Caco-2 (cell line): Measurements from ENCODE around the gene ADGRB3. TPM values are rescaled to one million over a fixed set of nuclear protein-coding genes. Genes with fewer than 3 reads are reported as not detected.

Source experiments
- BruUV-seq: library from RNA; stranded (reverse); fragments of 400-500 nt; replicated peaks from 2 replicates; lab custom pipeline; 2021; lab: Mats Ljungman, UMichigan
- CTCF ChIA-PET: fragments of 300-600 bp; sonication (Branson Sonifier 250); formaldehyde crosslinking; loops from one replicate; lab custom pipeline; 2022; ENCODE audit warnings: antibody characterized with exemption; lab: Charles Lee
- POLR2A ChIA-PET: fragments of 300-600 bp; sonication (Branson Sonifier 250); formaldehyde crosslinking; loops from one replicate; lab custom pipeline; 2022; ENCODE audit warnings: antibody characterized with exemption; lab: Charles Lee
- DNase-seq, 2 experiments: peaks; one replicate each; pipeline versions ENCODE4 v3.0.0 to v3.0.0-alpha.2; 2020 to 2022
- H3K27me3 ChIP-seq: replicated peaks from 2 replicates; pipeline ENCODE4 v1.6.0; 2011; ENCODE audit warnings: low read length; ENCODE audit not compliant: control insufficient read depth, insufficient read depth
- H3K36me3 ChIP-seq: 2 replicates; pipeline ENCODE4 v1.5.1; 2011; ENCODE audit warnings: low read length; ENCODE audit not compliant: control insufficient read depth, insufficient read depth
- H3K4me1 ChIP-seq: fragments of 250-450 bp; sonication (Bioruptor Pico); 2 replicates; pipeline ENCODE4 v1.5.1; 2020; ENCODE audit warnings: mild to moderate bottlenecking
- H3K4me3 ChIP-seq: 2 replicates; pipeline ENCODE4 v1.5.1; 2011; ENCODE audit warnings: low read depth, mild to moderate bottlenecking, control low read depth, low read length
- H3K9me3 ChIP-seq: fragments of 250-450 bp; sonication (Bioruptor Pico); 2 replicates; pipeline ENCODE4 v1.5.1; 2020; ENCODE audit warnings: mild to moderate bottlenecking, moderate library complexity
- H3K27ac Mint-ChIP-seq: one replicate; pipeline ENCODE4 v1.8.0; 2022; ENCODE audit warnings: mixed read lengths; ENCODE audit not compliant: unreplicated experiment
- H3K27me3 Mint-ChIP-seq: one replicate; pipeline ENCODE4 v1.8.0; 2022; ENCODE audit warnings: mixed read lengths; ENCODE audit not compliant: insufficient read depth, unreplicated experiment
- H3K36me3 Mint-ChIP-seq: one replicate; pipeline ENCODE4 v1.8.0; 2022; ENCODE audit warnings: mild to moderate bottlenecking, mixed read lengths; ENCODE audit not compliant: insufficient read depth, unreplicated experiment
- H3K4me1 Mint-ChIP-seq: one replicate; pipeline ENCODE4 v1.8.0; 2022; ENCODE audit warnings: low read depth, mixed read lengths; ENCODE audit not compliant: unreplicated experiment
- H3K4me3 Mint-ChIP-seq: one replicate; pipeline ENCODE4 v1.8.0; 2022; ENCODE audit warnings: mild to moderate bottlenecking, moderate library complexity, mixed read lengths; ENCODE audit not compliant: unreplicated experiment
- H3K9me3 Mint-ChIP-seq: one replicate; pipeline ENCODE4 v1.8.0; 2022; ENCODE audit warnings: mixed read lengths; ENCODE audit not compliant: unreplicated experiment
- intact Hi-C: fragments of 100-400 bp; cut with micrococcal nuclease; formaldehyde crosslinking; loops from one replicate; pipeline ENCODE4 v1.10.0; 2022; ENCODE audit not compliant: unreplicated experiment
- total RNA-seq: library from RNA; stranded (reverse); gene quantifications from 2 replicates; pipeline ENCODE4 v1.2.3, GENCODE V29; 2022
- TF ChIP-seq, protein P1 (sequence below), 2 experiments: fragments of 200-600 bp in 1 of 2; IDR thresholded peaks; 1 replicate in 1 of 2; 2 replicates in 1 of 2; pipeline versions ENCODE4 v1.5.1 to v1.8.0; 2011 to 2022; ENCODE audit warnings: antibody characterized with exemption in 1 of 2, control low read depth in 1 of 2, inconsistent platforms in 1 of 2, low read depth in 1 of 2, low read length in 1 of 2, mild to moderate bottlenecking in 1 of 2, moderate library complexity in 1 of 2; ENCODE audit not compliant: insufficient read depth in 1 of 2, severe bottlenecking in 1 of 2, unreplicated experiment in 1 of 2

The ADGRB3 gene
- total RNA-seq, 1 experiment from 2014 or later: 0.18 TPM

DNA sequence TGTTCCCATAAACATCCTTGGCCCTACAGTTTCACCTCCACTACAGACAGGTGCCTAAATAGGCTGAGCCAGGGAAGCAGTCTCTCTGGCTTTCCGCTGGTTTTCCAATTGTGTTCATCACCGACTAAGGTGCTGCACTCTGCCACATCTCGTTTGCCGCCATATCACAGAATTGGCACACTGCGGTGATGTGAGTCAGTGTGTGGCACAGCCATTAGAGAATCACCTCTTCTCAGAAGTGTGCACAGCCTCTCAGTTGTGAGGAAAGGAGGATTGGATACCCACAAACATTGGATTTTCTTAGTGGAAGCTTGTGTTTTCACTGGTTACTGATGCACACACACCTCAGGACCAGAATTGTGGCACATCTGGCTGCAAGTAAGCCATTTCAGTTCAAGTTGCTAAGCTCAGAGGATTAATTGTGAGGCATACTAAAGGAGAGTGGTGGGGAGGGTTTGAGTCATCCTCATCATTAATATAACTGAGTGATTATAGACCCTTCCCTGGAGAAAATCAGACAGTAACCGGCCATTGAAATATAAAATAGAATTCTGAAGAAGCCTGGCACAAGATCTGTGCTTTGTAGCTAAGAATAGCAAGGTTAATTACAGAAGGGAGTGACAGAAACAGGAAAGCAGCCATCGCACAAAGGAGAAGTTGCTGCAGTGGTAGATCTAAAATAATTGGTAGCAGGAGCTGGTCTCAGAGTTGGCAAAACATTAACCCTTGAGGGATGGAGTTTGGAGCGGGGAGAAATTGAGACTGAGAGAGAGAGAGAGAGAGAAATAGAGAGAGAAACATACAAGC lies 654.8 kb downstream of the ADGRB3 start:
- ChIA-PET POLR2A (no interaction called here), CTCF (no interaction called here)
- BruUV-seq: no TSS peak
- H3K36me3 ChIP-seq: no peaks in the 10 kb centered on the region
- H3K4me1 ChIP-seq: no peaks in the 10 kb centered on the region
- no peak for DNase-seq
- H3K27me3 ChIP-seq: no peaks in the 10 kb centered on the region
- H3K36me3 Mint-ChIP-seq: no peaks in the 10 kb centered on the region
- H3K27me3 Mint-ChIP-seq: peaks cover 3% of the 10 kb centered on the region
- intact Hi-C loops: no loop called here
- TF ChIP-seq, protein P1, sequence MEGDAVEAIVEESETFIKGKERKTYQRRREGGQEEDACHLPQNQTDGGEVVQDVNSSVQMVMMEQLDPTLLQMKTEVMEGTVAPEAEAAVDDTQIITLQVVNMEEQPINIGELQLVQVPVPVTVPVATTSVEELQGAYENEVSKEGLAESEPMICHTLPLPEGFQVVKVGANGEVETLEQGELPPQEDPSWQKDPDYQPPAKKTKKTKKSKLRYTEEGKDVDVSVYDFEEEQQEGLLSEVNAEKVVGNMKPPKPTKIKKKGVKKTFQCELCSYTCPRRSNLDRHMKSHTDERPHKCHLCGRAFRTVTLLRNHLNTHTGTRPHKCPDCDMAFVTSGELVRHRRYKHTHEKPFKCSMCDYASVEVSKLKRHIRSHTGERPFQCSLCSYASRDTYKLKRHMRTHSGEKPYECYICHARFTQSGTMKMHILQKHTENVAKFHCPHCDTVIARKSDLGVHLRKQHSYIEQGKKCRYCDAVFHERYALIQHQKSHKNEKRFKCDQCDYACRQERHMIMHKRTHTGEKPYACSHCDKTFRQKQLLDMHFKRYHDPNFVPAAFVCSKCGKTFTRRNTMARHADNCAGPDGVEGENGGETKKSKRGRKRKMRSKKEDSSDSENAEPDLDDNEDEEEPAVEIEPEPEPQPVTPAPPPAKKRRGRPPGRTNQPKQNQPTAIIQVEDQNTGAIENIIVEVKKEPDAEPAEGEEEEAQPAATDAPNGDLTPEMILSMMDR (IDR thresholded peaks at IDR 0.05; ENCODE audit: insufficient read depth in 1 of 2, low read depth in 1 of 2, low read length in 1 of 2, severe bottlenecking in 1 of 2, unreplicated experiment in 1 of 2): no peak
- no peak overlapping the region for H3K4me3 ChIP-seq
- H3K27ac Mint-ChIP-seq: no peak overlapping the region
- no peaks in the 10 kb centered on the region for H3K4me1 Mint-ChIP-seq
- H3K9me3 Mint-ChIP-seq: no peaks in the 10 kb centered on the region
- no peak overlapping the region for H3K4me3 Mint-ChIP-seq
- H3K9me3 ChIP-seq: no peaks in the 10 kb centered on the region

DNA sequence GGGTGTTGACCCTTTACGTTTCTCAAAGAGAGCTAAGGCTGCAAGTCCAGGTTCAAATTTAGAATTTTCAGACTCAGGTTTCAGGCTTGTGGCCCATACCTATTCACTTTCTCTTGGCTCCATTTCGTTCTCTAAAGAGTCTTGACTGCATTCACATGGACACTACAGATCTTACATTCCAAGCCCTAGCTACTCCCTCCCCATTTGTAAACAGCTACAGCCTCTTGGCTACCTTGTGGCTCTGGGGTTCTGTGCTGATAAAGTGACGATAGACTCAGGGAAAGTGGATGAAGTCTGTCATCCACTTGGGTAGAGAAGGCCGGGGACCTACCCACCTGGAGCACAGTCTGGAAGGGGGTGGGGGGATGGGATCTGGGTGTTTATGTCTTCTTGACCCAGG lies 658.4 kb downstream of the ADGRB3 start:
- BruUV-seq: no TSS peak
- H3K4me3 ChIP-seq: no peak overlapping the region
- peaks cover 3% of the 10 kb centered on the region for H3K27me3 Mint-ChIP-seq
- intact Hi-C loops: no loop called here
- TF ChIP-seq, protein P1 (IDR thresholded peaks at IDR 0.05; ENCODE audit: insufficient read depth in 1 of 2, low read depth in 1 of 2, low read length in 1 of 2, severe bottlenecking in 1 of 2, unreplicated experiment in 1 of 2): no peak
- CTCF ChIA-PET: no interaction called here
- H3K9me3 ChIP-seq: no peaks in the 10 kb centered on the region
- no peaks in the 10 kb centered on the region for H3K27me3 ChIP-seq
- DNase-seq: no peak
- POLR2A ChIA-PET: no interaction called here
- no peak overlapping the region for H3K27ac Mint-ChIP-seq
- H3K36me3 ChIP-seq: no peaks in the 10 kb centered on the region
- no peaks in the 10 kb centered on the region for H3K4me1 ChIP-seq
- H3K36me3 Mint-ChIP-seq: no peaks in the 10 kb centered on the region
- no peaks in the 10 kb centered on the region for H3K4me1 Mint-ChIP-seq
- no peaks in the 10 kb centered on the region for H3K9me3 Mint-ChIP-seq
- no peak overlapping the region for H3K4me3 Mint-ChIP-seq

DNA sequence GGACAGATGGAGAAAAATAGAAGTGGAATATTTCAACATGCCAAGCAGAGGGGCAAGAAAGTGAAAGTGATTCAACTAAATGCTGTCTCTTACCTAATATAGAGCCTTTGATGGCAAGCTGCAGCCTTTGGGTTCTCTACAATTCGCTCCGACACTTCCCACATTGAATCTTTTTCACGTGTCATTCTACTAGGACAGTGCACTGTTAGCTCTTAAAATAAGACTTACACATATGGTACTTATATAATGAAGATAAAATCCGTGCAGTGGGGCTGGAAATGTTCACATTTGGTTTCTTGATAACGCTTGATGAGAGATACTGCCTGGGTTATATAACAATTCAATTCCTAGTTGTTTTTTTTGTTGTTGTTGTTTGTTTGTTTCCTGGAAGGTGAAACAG lies 659.3 kb downstream of the ADGRB3 start:
- TF ChIP-seq, protein P1 (IDR thresholded peaks at IDR 0.05; ENCODE audit: insufficient read depth in 1 of 2, low read depth in 1 of 2, low read length in 1 of 2, severe bottlenecking in 1 of 2, unreplicated experiment in 1 of 2): no peak

More for the DNA sequence above, 659.3 kb downstream of the ADGRB3 start:
- Mint-ChIP-seq H3K9me3 (no peaks in the 10 kb centered on the region), H3K4me3 (no peak overlapping the region), H3K27ac (no peak overlapping the region), H3K4me1 (no peaks in the 10 kb centered on the region), H3K36me3 (no peaks in the 10 kb centered on the region), H3K27me3 (peaks cover 3% of the 10 kb centered on the region)
- Histone ChIP-seq H3K4me3 (no peak overlapping the region), H3K27me3 (no peaks in the 10 kb centered on the region), H3K9me3 (no peaks in the 10 kb centered on the region), H3K4me1 (no peaks in the 10 kb centered on the region), H3K36me3 (no peaks in the 10 kb centered on the region)
- ChIA-PET POLR2A (no interaction called here), CTCF (no interaction called here)
- BruUV-seq: no TSS peak
- DNase-seq: no peak
- intact Hi-C loops: no loop called here
